Measurements from ENCODE around the gene SEC31A. TPM values are rescaled to one million over a fixed set of nuclear protein-coding genes. Genes with fewer than 3 reads are reported as not detected.

SEC31A gene
- total RNA-seq, 2 donors from 2014 or later = 191 to 196 TPM

- no peaks in the 10 kb centered on the region for H3K9me3 ChIP-seq
- H3K36me3 ChIP-seq = no peaks in the 10 kb centered on the region
- H3K27me3 ChIP-seq (replicated peaks; ENCODE audit: insufficient read depth) = no peaks in the 10 kb centered on the region
- intact Hi-C loops (cut with DNase I) = no loop called here
- TF ChIP-seq POLR2AphosphoS5 (IDR thresholded peaks at IDR 0.05) (no peak), POLR2A (IDR thresholded peaks at IDR 0.05) (no peak)
- TF ChIP-seq, protein P1, sequence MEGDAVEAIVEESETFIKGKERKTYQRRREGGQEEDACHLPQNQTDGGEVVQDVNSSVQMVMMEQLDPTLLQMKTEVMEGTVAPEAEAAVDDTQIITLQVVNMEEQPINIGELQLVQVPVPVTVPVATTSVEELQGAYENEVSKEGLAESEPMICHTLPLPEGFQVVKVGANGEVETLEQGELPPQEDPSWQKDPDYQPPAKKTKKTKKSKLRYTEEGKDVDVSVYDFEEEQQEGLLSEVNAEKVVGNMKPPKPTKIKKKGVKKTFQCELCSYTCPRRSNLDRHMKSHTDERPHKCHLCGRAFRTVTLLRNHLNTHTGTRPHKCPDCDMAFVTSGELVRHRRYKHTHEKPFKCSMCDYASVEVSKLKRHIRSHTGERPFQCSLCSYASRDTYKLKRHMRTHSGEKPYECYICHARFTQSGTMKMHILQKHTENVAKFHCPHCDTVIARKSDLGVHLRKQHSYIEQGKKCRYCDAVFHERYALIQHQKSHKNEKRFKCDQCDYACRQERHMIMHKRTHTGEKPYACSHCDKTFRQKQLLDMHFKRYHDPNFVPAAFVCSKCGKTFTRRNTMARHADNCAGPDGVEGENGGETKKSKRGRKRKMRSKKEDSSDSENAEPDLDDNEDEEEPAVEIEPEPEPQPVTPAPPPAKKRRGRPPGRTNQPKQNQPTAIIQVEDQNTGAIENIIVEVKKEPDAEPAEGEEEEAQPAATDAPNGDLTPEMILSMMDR (IDR thresholded peaks at IDR 0.05) = no peak
- H3K27ac ChIP-seq = no peak overlapping the region
- H3K4me1 ChIP-seq (replicated peaks) = no peaks in the 10 kb centered on the region
- H3K4me3 ChIP-seq = no peak overlapping the region
- no peak for DNase-seq (ENCODE audit: low spot score)
- WGBS = 47% methylated on average over 2 of the region's 2 CpGs
Measured at GRCh38 chr4:82913305-82913704, 22.4 kb upstream of the SEC31A start.

DNA sequence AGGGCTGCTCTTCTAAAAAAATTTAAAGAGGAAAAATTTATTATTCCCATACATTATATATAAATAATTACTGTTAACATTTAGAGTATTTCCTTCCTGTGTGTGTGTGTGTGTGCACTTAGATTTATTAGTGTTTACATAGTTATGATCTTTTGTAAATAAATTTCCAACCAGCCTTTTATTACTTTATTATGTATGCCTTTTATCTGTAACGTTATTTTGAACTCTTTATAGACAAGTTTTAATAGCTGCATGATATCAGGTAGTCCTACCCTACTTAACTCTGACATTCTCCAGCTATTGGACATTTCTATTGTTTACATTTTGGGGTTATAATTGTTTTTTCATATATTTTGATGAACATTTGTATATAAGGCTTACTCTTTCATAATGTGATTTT lies 18.4 kb upstream of the SEC31A start:
- no peak for DNase-seq (ENCODE audit: low spot score)
- H3K4me1 ChIP-seq (replicated peaks) = no peaks in the 10 kb centered on the region
- H3K9me3 ChIP-seq = no peaks in the 10 kb centered on the region
- intact Hi-C loops (cut with DNase I) = no loop called here
- no peak overlapping the region for H3K4me3 ChIP-seq
- 21% methylated on average over 1 of the region's 1 CpG for WGBS
- H3K27me3 ChIP-seq (replicated peaks; ENCODE audit: insufficient read depth) = no peaks in the 10 kb centered on the region
- no peak overlapping the region for H3K27ac ChIP-seq
- no peaks in the 10 kb centered on the region for H3K36me3 ChIP-seq
- TF ChIP-seq POLR2AphosphoS5 (IDR thresholded peaks at IDR 0.05) (no peak), POLR2A (IDR thresholded peaks at IDR 0.05) (no peak)
- TF ChIP-seq, protein P1 (IDR thresholded peaks at IDR 0.05) = no peak

- Histone ChIP-seq H3K27ac (no peak overlapping the region), H3K4me3 (no peak overlapping the region), H3K9me3 (no peaks in the 10 kb centered on the region), H3K27me3 (replicated peaks; ENCODE audit: insufficient read depth) (no peaks in the 10 kb centered on the region), H3K36me3 (no peaks in the 10 kb centered on the region), H3K4me1 (replicated peaks) (no peaks in the 10 kb centered on the region)
- DNase-seq (ENCODE audit: low spot score) = no peak
- intact Hi-C loops (cut with DNase I) = no loop called here
- no peak for TF ChIP-seq POLR2AphosphoS5 (IDR thresholded peaks at IDR 0.05)
- TF ChIP-seq, protein P1 (IDR thresholded peaks at IDR 0.05) = no peak
- TF ChIP-seq POLR2A (IDR thresholded peaks at IDR 0.05) = no peak
- 89% methylated on average over 3 of the region's 3 CpGs for WGBS
Measured at GRCh38 chr4:82906469-82906868, 15.5 kb upstream of the SEC31A start.

GRCh38 chr4:82905205-82905604 lies 14.3 kb upstream of the SEC31A start:
- no peak for DNase-seq (ENCODE audit: low spot score)
- Histone ChIP-seq H3K4me3 (no peak overlapping the region), H3K27me3 (replicated peaks; ENCODE audit: insufficient read depth) (no peaks in the 10 kb centered on the region), H3K9me3 (no peaks in the 10 kb centered on the region), H3K4me1 (replicated peaks) (no peaks in the 10 kb centered on the region), H3K27ac (no peak overlapping the region), H3K36me3 (no peaks in the 10 kb centered on the region)
- WGBS = 86% methylated on average over 2 of the region's 2 CpGs
- intact Hi-C loops (cut with DNase I) = no loop called here
- TF ChIP-seq, protein P1 (IDR thresholded peaks at IDR 0.05) = no peak
- TF ChIP-seq POLR2A (IDR thresholded peaks at IDR 0.05) = no peak
- no peak for TF ChIP-seq POLR2AphosphoS5 (IDR thresholded peaks at IDR 0.05)

DNA sequence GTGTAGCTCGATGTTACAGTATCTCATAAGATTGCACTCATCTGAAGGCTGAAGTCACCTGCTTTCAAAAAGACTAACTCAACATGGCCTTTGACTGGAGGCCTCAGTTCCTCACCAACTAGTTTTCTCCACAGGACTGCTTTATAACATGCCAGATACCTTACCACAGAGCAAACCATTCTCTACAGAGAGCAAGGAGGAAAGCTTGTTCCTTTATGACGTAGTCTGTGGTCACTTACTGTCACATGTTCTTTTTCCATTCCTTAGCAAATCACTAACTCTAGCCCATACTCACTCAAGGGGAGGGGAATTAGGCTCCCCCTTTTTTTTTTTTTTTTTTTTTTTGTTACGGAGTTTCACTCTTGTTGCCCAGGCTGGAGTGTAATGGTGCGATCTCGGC lies 12.8 kb upstream of the SEC31A start:
- TF ChIP-seq POLR2A (IDR thresholded peaks at IDR 0.05) (no peak), POLR2AphosphoS5 (IDR thresholded peaks at IDR 0.05) (no peak)
- TF ChIP-seq, protein P1 (IDR thresholded peaks at IDR 0.05) = no peak
- 95% methylated on average over 5 of the region's 5 CpGs for WGBS
- Histone ChIP-seq H3K9me3 (no peaks in the 10 kb centered on the region), H3K27ac (no peak overlapping the region), H3K27me3 (replicated peaks; ENCODE audit: insufficient read depth) (no peaks in the 10 kb centered on the region), H3K36me3 (no peaks in the 10 kb centered on the region), H3K4me3 (no peak overlapping the region), H3K4me1 (replicated peaks) (no peaks in the 10 kb centered on the region)
- intact Hi-C loops (cut with DNase I) = loop anchor here (5.0 kb wide), 3 partner anchors 109 to 441 kb away; partner anchors contain the start of genes COQ2 and LIN54
- no peak for DNase-seq (ENCODE audit: low spot score)

Measured in prostate gland (tissue), 2 donors.